Mesendoderm (in vitro differentiated cells): Measurements from ENCODE around the gene NXPE1.
A peak's percentile ranks its signal among the peaks of the same experiment; 100 is the strongest.

Experiments used
- DNase-seq: peaks from one replicate; pipeline ENCODE4 v3.0.0; 2013
- H2AK5ac ChIP-seq: 2 replicates; pipeline ENCODE4 v1.6.1; 2013; ENCODE audit warnings: low read length, inconsistent platforms
- H2BK120ac ChIP-seq: 2 replicates; pipeline ENCODE4 v1.6.1; 2013; ENCODE audit warnings: low read depth, mild to moderate bottlenecking, low read length, moderate library complexity, mixed read lengths
- H2BK15ac ChIP-seq: replicated peaks from 2 replicates; pipeline ENCODE4 v1.6.1; 2013; ENCODE audit warnings: low read depth, mild to moderate bottlenecking, moderate library complexity
- H2BK5ac ChIP-seq: 2 replicates; pipeline ENCODE4 v1.6.1; 2013; ENCODE audit warnings: low read length, inconsistent platforms
- H3K18ac ChIP-seq: 2 replicates; pipeline ENCODE4 v1.6.1; 2013; ENCODE audit warnings: mild to moderate bottlenecking, low read length, mixed read lengths
- H3K23ac ChIP-seq: one replicate; pipeline ENCODE4 v1.6.1; 2013; ENCODE audit warnings: low read length
- H3K27ac ChIP-seq: 2 replicates; pipeline ENCODE4 v1.5.1; 2013; ENCODE audit warnings: low read depth, mild to moderate bottlenecking, inconsistent platforms, low read length, moderate library complexity
- H3K27me3 ChIP-seq: 2 replicates; pipeline ENCODE4 v1.6.1; 2013; ENCODE audit warnings: low read length, control low read depth, mild to moderate bottlenecking, inconsistent platforms; ENCODE audit not compliant: insufficient read depth, poor library complexity
- H3K36me3 ChIP-seq: 2 replicates; pipeline ENCODE4 v1.6.1; 2013; ENCODE audit warnings: low read length, inconsistent platforms; ENCODE audit not compliant: control insufficient read depth, insufficient read depth
- H3K4ac ChIP-seq: one replicate; pipeline ENCODE4 v1.6.1; 2013; ENCODE audit warnings: low read depth, mild to moderate bottlenecking, low read length, moderate library complexity
- H3K4me1 ChIP-seq: 2 replicates; pipeline ENCODE4 v1.6.1; 2013; ENCODE audit warnings: low read depth, low read length, inconsistent platforms; ENCODE audit not compliant: control insufficient read depth
- H3K4me2 ChIP-seq: 2 replicates; pipeline ENCODE4 v1.6.1; 2013; ENCODE audit warnings: low read length
- H3K4me3 ChIP-seq: 2 replicates; pipeline ENCODE4 v1.5.1; 2013; ENCODE audit warnings: mild to moderate bottlenecking, low read length
- H3K56ac ChIP-seq: one replicate; pipeline ENCODE4 v1.6.1; 2013; ENCODE audit warnings: low read length
- H3K79me1 ChIP-seq: 2 replicates; pipeline ENCODE4 v1.6.1; 2013; ENCODE audit warnings: low read length, inconsistent platforms
- H3K79me2 ChIP-seq: 2 replicates; pipeline ENCODE4 v1.6.1; 2013; ENCODE audit warnings: mild to moderate bottlenecking, low read length; ENCODE audit not compliant: control insufficient read depth, insufficient read depth
- H3K9ac ChIP-seq: 2 replicates; pipeline ENCODE4 v1.6.1; 2013; ENCODE audit warnings: low read length, inconsistent platforms
- H4K5ac ChIP-seq: one replicate; pipeline ENCODE4 v1.6.1; 2013; ENCODE audit warnings: low read length
- H4K8ac ChIP-seq: one replicate; pipeline ENCODE4 v1.6.1; 2013; ENCODE audit warnings: low read depth, mild to moderate bottlenecking, control low read depth, low read length, moderate library complexity
- WGBS: extraction: QIAGEN DNeasy Blood & Tissue Kit; methylation state at CpG from one replicate; pipeline ENCODE4 v1.1.7; 2013; ENCODE audit warnings: low lambda C conversion rate, missing lambda C conversion rate; ENCODE audit not compliant: insufficient coverage; ENCODE audit errors: extremely low coverage; 5-methylcytosine and 5-hydroxymethylcytosine counted together

NXPE1 gene

GRCh38 chr11:114598461-114598860, 38.8 kb upstream of the NXPE1 start:
- no peak for DNase-seq
- no peak overlapping the region for H3K9ac ChIP-seq
- no peak overlapping the region for H4K8ac ChIP-seq
- no peak overlapping the region for H2BK120ac ChIP-seq
- H3K79me1 ChIP-seq, result no peaks in the 10 kb centered on the region
- H4K5ac ChIP-seq, result no peak overlapping the region
- WGBS, result no CpG with 5 or more reads among the region's 1 CpG
- H3K27me3 ChIP-seq, result no peaks in the 10 kb centered on the region
- no peak overlapping the region for H3K27ac ChIP-seq
- no peak overlapping the region for H2BK5ac ChIP-seq
- no peak overlapping the region for H3K56ac ChIP-seq
- no peaks in the 10 kb centered on the region for H3K36me3 ChIP-seq
- no peak overlapping the region for H3K4me2 ChIP-seq
- H3K4me1 ChIP-seq, result no peaks in the 10 kb centered on the region
- H2BK15ac ChIP-seq, result no peak overlapping the region
- no peak overlapping the region for H2AK5ac ChIP-seq
- no peak overlapping the region for H3K4ac ChIP-seq
- no peak overlapping the region for H3K4me3 ChIP-seq
- no peak overlapping the region for H3K23ac ChIP-seq
- H3K18ac ChIP-seq, result no peak overlapping the region
- H3K79me2 ChIP-seq, result no peaks in the 10 kb centered on the region

GRCh38 chr11:114596175-114596919, 36.7 kb upstream of the NXPE1 start:
- Histone ChIP-seq H2BK15ac (no peak overlapping the region), H2AK5ac (no peak overlapping the region), H4K8ac (no peak overlapping the region), H3K4me2 (no peak overlapping the region), H2BK5ac (no peak overlapping the region), H3K27ac (no peak overlapping the region), H3K27me3 (no peaks in the 10 kb centered on the region), H3K4ac (no peak overlapping the region), H3K9ac (no peak overlapping the region), H3K56ac (no peak overlapping the region), H3K79me1 (no peaks in the 10 kb centered on the region), H3K36me3 (no peaks in the 10 kb centered on the region), H2BK120ac (no peak overlapping the region), H4K5ac (no peak overlapping the region), H3K18ac (no peak overlapping the region), H3K4me3 (no peak overlapping the region), H3K23ac (no peak overlapping the region), H3K4me1 (no peaks in the 10 kb centered on the region), H3K79me2 (no peaks in the 10 kb centered on the region)
- DNase-seq, result no peak
- no CpG with 5 or more reads among the region's 1 CpG for WGBS

DNA sequence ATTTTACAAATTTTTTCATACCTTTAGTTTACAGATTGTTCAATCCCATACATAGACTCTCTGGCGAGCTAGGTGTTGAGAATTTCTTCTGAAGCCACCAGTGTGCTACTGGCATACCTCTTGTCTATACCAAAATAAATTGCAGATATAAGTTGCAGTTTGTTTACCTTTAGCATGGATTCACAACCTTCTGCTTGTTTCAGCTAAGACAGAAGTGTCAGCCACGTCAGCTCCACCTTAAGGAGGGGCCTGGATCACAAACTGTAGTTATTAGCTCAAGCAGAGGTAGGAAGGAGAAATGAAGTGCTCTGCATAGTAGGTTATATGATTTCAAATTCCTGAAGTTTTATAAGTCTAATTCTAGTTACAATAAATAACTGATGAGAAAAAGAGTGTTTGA, 35.9 kb upstream of the NXPE1 start, which contains the start of gene NXPE4:
Gene NXPE4 (minus strand): TSS at position 216 of the 400 bp plus-strand sequence. CDS start 1,027 bp downstream, outside the sequence.
- H3K36me3 ChIP-seq, result no peaks in the 10 kb centered on the region
- WGBS, result no CpG with 5 or more reads among the region's 2 CpGs
- H4K5ac ChIP-seq, result no peak within 1 kb of the TSS
- no peak within 1 kb of the TSS for H3K18ac ChIP-seq
- no peak within 1 kb of the TSS for H3K4ac ChIP-seq
- H2AK5ac ChIP-seq, result no peak within 1 kb of the TSS
- H3K27me3 ChIP-seq, result no peaks in the 10 kb centered on the region
- no peak within 1 kb of the TSS for H2BK15ac ChIP-seq
- H3K9ac ChIP-seq, result no peak within 1 kb of the TSS
- no peak within 1 kb of the TSS for H3K56ac ChIP-seq
- no peaks in the 10 kb centered on the region for H3K4me1 ChIP-seq
- DNase-seq, result no peak
- no peak within 1 kb of the TSS for H3K23ac ChIP-seq
- no peak within 1 kb of the TSS for H2BK5ac ChIP-seq
- no peak within 1 kb of the TSS for H4K8ac ChIP-seq
- no peaks in the 10 kb centered on the region for H3K79me1 ChIP-seq
- no peaks in the 10 kb centered on the region for H3K79me2 ChIP-seq
- H2BK120ac ChIP-seq, result no peak within 1 kb of the TSS
- no peak within 1 kb of the TSS for H3K27ac ChIP-seq
- H3K4me3 ChIP-seq, result no peak within 1 kb of the TSS
- H3K4me2 ChIP-seq, result no peak within 1 kb of the TSS

GRCh38 chr11:114594703-114595102, 35.0 kb upstream of the NXPE1 start:
- Histone ChIP-seq H4K8ac (no peak overlapping the region), H3K9ac (no peak overlapping the region), H3K79me1 (no peaks in the 10 kb centered on the region), H3K4me3 (no peak overlapping the region), H3K27ac (no peak overlapping the region), H3K4ac (no peak overlapping the region), H4K5ac (no peak overlapping the region), H3K18ac (no peak overlapping the region), H2BK5ac (no peak overlapping the region), H3K79me2 (no peaks in the 10 kb centered on the region), H2BK15ac (no peak overlapping the region), H3K23ac (no peak overlapping the region), H3K27me3 (no peaks in the 10 kb centered on the region), H3K4me2 (no peak overlapping the region), H3K56ac (no peak overlapping the region), H3K4me1 (no peaks in the 10 kb centered on the region), H3K36me3 (no peaks in the 10 kb centered on the region), H2BK120ac (no peak overlapping the region), H2AK5ac (no peak overlapping the region)
- DNase-seq, result no peak
- WGBS, result no CpG with 5 or more reads among the region's 3 CpGs

- Histone ChIP-seq H2BK120ac (no peak overlapping the region), H3K79me1 (no peaks in the 10 kb centered on the region), H3K23ac (no peak overlapping the region), H3K4me1 (no peaks in the 10 kb centered on the region), H3K36me3 (no peaks in the 10 kb centered on the region), H3K79me2 (no peaks in the 10 kb centered on the region), H3K18ac (no peak overlapping the region), H3K4me3 (peak overlapping the region; percentile 26), H3K9ac (no peak overlapping the region), H2BK5ac (no peak overlapping the region), H3K56ac (no peak overlapping the region), H3K27ac (no peak overlapping the region), H4K5ac (no peak overlapping the region), H3K4ac (no peak overlapping the region), H4K8ac (no peak overlapping the region), H3K4me2 (no peak overlapping the region), H2AK5ac (no peak overlapping the region), H2BK15ac (no peak overlapping the region), H3K27me3 (no peaks in the 10 kb centered on the region)
- DNase-seq, result peak; percentile 1
- no CpG with 5 or more reads among the region's 3 CpGs for WGBS
Measured at GRCh38 chr11:114587398-114587953, 27.8 kb upstream of the NXPE1 start.
